Measurements from ENCODE around the gene B3GALNT2.
"Not testable (repeated sequence)": the region's sequence is repeated elsewhere in the genome, so short reads cannot be mapped to it uniquely, and the experiment has no call there.

Gene B3GALNT2

GRCh38 chr1:235504122-235504493 is at the start of gene B3GALNT2:
TSS of gene B3GALNT2 (minus strand) at chr1:235504452. CDS start at chr1:235504252, 200 bp downstream.
- DNase-seq, result no peak

DNA sequence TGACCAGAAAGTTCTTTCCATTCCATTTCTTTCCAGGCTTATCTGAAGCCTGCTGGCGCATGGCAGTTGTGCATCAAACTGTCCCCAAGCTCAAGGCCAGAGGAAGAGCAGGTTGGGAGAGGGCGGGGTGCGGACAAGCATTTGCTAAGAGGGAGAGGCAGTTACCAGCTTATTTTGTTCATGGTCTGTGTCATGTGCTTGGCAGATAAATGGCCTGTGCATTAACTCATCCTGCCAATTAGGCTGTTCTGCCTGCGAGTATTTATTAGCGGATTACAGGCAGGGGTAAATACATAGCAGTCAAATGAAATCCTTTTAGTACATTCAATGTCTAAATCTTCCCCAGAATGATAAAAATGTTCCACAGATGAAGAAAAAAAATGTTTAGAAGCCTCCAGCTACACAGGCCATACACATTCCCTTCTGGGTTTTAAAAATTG is 48.9 kb upstream of the B3GALNT2 start:
- no peak for DNase-seq

DNA sequence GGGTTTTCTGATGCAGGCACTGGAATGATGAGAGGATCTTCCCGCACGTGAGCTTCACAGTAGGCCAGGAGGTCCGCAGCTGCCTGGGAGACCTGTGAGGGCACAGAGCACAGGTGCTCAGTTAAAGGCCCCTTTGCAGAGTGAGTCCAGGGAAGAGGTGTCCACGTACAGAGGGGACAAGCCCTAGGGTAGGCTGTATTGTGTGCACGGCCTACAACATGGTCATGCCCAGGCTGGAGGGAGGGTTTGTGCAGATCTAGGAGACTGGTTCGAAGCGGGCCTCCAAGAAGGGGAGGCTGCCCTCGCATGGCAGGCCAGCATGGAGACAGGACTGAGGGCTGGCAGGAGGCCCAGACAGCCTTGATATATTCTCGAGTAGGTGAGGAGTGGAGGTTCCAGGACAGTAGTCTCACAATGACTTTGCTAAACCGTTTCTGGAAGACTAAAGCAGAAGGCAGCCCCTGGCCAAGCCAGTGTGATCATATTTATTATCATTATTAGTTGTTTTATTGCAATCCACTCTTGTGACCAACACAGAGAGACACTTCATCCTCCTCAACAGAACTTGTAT is 48.0 kb upstream of the B3GALNT2 start:
- DNase-seq, result no peak

DNA sequence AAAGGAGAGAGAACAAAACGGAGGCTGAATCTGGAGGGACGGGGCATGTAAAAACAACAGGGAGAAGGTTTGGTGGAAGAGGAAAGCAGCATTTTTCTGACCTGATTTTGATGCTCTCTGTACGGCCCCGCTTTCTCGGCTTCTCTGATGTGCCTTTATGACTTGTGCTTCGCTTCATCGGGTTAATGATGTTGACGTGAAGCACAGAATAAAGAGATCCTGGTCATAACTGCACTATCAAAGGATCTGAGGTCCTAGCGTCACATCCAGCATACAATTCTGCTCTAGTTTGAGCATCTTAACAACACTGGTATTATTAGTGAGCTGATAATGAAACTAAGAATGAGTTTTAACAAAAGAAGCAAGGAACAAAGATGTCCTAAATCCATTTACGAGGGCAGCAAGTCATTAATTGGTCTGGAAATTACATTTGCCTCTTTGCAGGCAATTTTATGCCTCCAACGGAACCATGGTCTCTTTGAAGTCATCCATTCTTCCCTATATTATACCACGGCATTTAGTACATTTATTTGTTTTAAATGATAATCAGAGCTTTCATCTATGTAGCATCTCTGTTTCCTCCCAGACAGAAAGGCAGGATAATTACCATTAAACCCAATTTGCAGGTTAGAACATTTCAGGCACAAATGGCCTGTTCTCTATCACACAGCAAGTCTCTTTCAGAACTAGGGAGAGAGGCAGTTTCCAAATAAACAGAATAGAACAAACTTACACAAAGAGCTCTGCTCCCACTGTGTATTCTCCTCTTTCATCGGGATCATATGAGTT is 45.3 kb upstream of the B3GALNT2 start:
- no peak for DNase-seq

DNA sequence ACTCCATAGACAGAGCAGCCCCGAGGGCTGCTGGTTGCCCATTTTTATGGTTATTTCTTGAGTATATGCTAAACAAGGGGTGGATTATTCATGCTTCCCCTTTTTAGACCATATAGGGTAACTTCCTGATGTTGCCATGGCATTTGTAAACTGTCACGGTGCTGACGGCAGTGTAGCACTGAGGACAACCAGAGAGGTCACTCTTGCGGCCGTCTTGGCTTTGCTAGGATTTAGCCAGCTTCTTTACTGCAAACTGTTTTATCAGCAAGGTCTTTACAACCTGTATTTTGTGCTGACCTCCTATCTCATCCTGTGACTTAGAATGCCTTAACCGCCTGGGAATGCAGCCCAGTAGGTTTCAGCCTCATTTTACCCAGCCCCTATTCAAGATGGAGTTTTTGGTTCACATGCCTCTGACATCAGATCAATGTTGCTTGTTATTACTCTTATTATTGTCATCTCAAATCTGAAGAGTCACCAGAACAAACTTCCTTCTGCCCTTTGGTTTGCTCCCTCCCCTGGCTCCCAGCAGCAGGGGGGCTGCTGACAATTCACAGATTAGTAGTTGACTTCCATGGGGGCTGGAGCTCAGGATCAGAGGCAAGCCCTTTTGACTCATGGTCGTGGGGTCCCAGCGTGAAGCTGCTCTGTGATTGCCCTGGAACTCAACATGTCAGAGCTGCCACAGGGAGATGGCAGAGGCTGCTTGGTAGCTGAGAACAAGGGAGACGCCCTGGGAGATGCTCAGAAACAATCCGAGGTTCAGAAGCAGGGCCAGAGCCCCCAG is 42.3 kb upstream of the B3GALNT2 start:
- DNase-seq, result peak in 1 of 2 donors; percentile 48

DNA sequence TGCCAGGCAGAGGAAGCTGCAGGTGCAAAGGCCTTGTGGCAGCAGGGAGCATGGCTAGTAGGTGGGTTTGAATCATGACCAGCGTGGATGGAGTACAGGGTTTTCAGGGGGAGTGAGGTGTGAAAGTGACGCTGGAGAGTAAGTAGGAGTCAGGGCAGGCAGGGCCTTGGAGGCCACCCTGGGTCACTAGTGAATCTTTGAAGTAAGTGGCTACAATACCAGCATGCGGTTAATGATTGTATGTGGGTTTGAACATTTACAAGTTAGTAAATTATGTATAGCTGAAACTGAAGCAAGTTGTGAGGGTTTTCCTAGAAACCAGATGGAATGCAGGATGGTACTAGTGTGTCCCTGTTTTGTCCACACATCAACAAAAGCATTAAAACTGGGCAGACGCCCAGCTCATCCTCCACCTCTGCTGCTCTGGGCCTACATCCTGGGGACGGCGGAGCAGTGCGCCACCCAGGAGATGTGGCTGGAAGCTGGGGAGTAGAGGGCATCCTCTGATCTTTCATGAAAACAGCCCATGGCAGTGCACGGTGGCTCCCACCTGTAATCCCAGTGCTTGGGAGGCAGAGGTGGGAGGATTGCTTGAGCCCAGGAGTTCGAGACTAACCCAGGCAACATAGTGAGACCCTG is 41.2 kb upstream of the B3GALNT2 start:
- no peak for DNase-seq

DNA sequence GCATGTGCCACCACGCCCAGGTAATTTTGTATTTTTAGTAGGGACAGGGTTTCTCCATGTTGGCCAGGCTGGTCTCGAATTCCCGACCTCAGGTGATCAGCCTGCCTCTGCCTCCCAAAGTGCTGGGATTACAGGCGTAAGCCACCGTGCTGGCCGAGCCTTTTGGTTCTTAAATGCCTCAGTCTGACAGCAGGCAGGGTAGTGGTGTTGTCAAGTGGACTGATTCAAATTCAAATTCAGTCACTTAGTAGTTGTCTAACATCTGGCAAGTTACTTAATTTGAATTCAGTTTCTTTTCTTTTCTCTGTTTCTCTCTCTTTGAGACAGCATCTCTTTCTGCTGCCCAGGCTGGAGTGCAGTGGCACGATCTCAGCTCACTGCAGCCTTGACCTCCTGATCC is 38.6 kb upstream of the B3GALNT2 start:
- not testable (repeated sequence) for DNase-seq

DNA sequence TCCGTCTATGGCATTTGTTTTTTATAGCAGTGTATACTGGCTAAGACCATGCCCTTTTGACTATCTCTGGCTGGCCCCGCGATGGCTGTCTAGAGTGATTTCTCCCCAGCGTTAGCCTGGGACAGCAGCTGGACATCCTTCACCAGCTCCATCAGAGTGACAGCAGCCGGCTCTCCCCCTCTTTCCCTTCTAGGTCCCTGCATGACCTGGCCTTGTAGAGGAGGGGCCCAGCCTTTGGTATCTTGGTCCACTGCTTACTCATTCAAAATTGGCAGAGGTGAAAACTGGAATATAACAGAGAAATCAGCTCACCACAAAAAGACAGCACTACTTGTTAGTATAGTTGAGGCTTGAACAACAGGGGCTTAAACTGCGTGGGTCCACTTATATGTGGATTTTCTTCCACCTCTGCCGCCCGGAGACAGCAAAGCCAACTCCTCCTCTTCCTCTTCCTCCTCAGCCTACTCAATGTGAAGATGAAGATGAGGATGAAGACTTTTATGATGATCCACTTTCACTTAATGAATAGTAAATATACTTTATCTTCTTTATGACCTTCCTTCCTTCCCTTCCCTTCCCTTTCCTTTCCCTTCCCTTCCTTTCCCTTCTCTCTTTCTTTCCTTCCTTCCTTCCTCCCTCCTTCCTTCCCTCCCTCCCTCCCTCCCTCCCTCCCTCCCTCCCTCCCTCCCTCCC is 29.4 kb upstream of the B3GALNT2 start:
- no peak for DNase-seq

DNA sequence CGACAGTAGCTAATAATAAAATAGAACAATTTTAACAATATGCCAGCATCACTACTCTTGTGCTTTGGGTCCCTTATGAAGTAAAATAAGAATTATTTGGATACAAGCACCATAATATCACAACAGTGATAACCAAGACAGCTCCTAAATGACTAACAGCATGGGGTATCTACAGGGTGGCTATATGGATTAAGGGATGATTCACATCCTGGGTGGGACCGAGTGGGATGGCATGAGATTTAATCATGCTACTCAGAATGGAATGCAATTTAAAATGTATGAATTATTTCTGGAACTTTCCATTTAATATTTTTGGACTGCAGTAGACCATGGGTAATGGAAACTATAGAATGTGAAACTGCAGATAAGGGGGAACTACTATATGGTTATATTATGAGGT is 28.1 kb upstream of the B3GALNT2 start:
- no peak for DNase-seq

DNA sequence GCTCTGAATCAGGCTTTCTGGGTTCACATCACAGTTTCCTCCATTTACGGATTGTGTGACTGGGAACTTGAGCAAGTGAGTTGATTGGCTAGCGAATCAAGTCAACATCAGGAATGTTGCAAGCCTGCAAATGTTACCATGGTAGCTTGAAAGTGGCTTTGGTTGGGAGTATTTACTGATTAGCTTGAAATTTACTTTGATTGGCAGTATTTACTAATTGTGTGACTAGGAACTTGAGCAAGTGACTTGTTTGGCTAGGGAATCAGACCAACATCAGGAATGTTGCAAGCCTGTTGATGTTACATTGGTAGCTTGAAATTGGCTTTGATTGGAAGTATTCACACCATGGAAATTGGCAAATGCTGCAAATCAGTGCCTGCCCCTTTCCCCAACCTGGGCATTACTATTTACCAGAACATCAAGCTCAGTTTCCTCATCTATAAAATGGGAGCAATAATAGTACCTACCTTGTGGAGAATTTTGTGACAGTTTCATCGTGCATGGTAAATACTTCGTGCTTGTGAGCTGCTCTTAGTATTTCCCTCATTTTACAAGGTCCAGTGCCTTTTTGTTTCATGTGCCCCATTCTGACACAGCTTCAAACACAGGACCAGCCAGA is 23.1 kb upstream of the B3GALNT2 start:
- DNase-seq, result no peak

- no peak for DNase-seq
These were observed 21.1 kb upstream of the B3GALNT2 start for GRCh38 chr1:235525314-235525713.

GRCh38 chr1:235516862-235517446 is 12.7 kb upstream of the B3GALNT2 start:
- DNase-seq, result no peak

DNA sequence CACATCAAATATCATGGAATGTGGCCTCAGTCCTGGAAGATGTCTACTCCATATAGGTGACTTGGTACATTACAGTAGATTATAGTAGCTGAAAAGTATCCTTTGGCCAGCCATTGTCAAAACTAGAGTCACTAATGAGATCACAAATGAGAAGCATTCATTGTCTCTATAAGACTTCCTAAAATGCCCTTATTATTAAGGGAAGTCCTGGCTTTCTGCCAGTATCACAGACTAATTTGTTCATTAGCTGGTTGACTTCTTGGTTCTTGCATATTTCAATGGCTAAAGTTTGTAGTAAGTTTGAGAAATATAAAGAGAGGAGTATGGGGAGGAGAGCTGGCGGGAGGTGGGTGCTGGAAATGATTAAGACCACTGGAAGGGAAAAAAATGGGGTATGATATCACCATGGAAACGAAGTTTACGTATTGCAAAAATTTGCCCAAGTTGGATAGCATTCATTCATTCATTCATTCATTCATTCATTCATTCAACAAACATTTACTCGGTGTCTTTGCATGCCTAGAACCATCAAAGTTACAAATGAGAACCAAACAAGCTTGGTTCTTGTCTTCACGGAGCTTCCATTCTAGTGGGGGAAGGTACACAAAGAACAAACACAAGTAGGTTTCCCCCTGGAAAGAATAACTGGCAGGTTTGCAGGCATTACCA is 11.7 kb upstream of the B3GALNT2 start:
- DNase-seq, result no peak

DNA sequence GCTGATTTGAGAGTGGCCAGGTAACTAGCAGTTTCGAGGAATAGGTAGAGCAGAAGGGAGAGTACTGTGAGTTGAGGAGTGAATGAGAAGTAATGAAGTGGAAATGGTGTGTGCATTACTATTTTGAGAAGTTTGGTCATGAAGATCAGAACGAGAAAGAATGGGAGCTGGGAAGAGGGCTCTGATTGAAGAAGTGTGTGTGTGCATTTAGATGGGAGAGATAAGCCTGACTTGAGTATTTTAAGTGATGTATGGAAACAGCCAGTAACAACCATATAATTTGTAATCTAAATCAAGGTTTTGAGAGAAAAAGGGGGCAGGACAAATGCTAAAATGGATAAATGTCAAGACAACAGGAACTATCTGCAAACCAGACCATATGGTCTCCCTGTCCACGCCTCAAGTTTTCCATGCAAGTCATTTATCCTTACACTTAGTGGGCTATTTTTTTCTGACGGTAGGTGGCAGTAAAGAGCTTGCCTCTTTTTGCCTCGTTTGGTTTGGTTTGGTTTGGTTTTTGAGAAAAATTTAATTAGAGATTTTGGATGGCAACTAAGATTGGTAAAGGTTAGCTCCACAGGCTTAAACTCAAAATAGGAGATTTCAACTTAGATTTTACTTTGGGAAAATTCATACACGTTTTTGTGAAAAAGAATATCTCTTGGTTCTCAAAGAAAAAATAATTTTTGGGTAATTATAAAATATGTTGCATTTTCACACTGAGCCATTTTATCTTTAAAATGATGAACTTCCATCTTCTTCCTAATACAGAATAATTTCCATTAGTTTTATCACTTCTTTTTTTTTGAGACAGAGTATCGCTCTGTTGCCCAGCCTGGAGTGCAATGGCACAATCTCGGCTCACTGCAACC is 9.5 kb upstream of the B3GALNT2 start:
- DNase-seq, result peak in 1 of 2 donors; percentile 71

DNA sequence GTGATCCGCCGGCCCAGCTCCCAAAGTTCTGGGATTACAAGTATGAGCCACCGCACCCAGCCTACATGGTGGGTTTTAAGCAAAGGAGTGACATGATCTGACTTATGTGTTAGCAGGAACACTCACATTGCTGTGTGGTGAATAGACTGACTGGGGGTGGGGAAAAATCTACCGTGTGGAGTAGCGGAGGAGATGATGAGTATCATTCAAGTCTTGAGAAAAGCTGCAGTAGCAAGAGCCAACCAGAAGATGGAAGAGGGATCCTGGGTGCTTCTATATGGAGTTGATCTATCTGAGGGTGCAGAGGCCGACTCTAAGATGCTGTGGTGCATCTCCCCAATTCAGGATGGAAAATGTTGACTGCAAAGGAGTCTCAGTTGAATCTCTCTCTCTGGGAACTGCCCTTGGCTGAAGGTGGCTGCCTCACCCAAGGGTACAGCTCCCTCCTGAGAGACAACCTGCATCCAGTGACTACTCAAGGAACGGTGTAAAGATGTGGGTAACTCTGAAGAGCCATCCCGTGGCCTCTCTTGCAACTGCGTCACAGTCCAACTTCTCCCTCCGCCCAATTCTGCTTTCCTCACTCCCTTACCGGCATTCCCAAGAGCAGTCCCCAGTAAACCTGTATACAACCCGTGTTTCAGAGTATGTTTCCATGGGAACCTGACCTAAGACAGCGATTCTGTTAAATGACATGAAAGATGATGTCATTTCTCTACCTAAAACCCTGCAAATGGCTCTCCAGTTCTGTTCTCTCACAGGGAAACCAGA is 7.4 kb upstream of the B3GALNT2 start:
- DNase-seq, result no peak

DNA sequence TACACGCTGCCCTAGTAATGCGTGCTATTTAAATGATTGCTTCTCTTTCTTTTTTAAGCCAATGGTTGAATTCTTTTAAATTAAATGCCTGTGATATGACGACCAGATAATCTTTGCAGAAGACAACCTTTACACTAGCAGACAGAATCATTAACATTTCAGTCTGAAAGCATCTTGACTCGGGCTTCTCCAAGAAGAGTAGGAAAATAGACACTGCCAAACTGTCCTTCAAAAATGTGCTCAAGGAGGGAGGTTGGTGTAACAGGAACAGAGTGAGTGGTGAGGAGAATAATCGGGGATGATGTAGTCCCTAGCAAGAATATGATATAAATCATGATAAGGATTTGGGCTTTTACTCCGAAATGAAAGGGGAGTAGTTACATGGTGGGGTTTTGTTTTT is 6.6 kb upstream of the B3GALNT2 start:
- no peak for DNase-seq

- DNase-seq, result no peak
These were observed 3.4 kb upstream of the B3GALNT2 start for GRCh38 chr1:235507623-235508022.

GRCh38 chr1:235504494-235505222 is 406 bp upstream of the B3GALNT2 start:
- DNase-seq, result peak; percentile 98 to 99

Data from CD4-positive, alpha-beta T cell treated with Interleukin-4 for 1 hour (primary cell).